GM11168 (cell line): ENCODE results near the gene SLC17A1.
"Not testable (repeated sequence)": the region's sequence is repeated elsewhere in the genome, so short reads cannot be mapped to it uniquely, and the experiment has no call there.

Source experiments
- in situ Hi-C: fragments of 300-500 bp; cut with MboI; formaldehyde crosslinking; loops from one replicate; pipeline ENCODE4 v1.12.0; 2022; ENCODE audit warnings: low sequenced_read_pairs; ENCODE audit not compliant: unreplicated experiment

SLC17A1 gene

DNA sequence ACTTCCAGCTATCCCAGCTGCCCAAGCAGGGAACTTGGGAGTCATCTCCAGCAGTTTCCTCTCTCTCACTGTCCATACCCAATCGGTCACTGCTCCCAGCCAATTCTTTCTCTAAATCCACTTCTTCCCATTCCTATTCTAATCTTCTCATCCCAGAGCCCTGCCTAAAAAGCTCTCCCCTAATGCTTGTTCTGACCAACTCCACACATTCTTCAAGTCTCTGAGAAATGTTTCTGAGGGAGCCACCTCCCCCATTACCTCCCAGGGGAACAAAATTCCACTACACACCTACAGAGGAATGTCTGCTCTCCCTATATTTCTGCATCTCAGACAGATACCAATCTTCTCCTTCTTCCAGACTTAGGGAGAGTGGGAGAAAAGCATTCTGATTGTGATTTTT is 63.3 kb downstream of the SLC17A1 start:
- in situ Hi-C loops, result no loop called here

DNA sequence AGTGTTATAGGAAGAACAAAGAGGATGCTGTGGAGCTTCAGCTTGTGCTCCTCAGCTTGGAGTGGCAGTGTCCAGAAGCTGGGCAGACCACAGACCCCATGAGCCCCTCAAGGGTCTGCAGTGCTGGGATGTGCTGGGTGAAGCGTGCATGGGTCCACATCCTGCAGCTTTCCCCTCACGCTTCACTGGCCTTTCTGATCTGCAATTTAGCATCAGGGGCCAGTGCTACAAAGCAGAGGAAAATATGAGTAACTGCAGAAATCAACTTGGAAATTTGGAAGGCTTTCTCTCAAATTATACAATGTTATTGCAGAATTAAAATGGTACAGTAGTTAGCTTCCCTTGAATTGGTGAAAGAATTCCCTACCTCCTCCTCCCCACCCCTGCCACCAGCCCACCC is 67.2 kb downstream of the SLC17A1 start:
- in situ Hi-C loops, result no loop called here

DNA sequence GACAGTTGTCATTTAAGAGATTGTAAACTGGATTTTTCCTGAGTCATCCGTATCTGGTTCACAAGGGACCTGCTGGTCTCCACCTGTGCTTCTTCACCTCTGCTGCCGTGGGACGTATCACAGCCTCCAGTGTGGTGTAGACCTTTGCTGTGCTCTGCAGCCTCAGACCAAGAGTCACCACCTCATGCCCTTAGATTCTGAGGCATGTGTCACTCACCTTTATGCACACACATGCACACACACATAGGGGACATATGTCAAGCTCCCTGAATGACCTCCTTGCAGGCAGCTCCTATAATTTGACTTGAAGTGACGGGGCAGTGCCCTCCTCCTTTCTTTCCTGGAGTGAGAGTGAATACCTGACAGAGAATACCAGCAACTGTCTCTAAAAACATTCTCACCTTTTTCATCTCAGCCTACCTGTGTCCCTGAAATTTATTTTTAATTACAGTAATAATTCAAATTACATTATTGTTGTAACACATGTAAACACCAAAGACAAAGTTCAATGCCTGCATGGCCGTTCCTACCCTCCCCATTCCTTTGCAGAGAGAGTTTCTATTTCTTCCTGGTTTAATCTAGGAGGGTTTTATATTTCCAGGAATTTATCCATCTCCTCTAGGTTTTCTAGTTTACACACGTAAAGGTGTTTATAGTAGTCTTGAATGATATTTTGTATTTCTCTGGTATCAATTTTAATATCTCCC is 73.8 kb downstream of the SLC17A1 start:
- in situ Hi-C loops, result no loop called here

DNA sequence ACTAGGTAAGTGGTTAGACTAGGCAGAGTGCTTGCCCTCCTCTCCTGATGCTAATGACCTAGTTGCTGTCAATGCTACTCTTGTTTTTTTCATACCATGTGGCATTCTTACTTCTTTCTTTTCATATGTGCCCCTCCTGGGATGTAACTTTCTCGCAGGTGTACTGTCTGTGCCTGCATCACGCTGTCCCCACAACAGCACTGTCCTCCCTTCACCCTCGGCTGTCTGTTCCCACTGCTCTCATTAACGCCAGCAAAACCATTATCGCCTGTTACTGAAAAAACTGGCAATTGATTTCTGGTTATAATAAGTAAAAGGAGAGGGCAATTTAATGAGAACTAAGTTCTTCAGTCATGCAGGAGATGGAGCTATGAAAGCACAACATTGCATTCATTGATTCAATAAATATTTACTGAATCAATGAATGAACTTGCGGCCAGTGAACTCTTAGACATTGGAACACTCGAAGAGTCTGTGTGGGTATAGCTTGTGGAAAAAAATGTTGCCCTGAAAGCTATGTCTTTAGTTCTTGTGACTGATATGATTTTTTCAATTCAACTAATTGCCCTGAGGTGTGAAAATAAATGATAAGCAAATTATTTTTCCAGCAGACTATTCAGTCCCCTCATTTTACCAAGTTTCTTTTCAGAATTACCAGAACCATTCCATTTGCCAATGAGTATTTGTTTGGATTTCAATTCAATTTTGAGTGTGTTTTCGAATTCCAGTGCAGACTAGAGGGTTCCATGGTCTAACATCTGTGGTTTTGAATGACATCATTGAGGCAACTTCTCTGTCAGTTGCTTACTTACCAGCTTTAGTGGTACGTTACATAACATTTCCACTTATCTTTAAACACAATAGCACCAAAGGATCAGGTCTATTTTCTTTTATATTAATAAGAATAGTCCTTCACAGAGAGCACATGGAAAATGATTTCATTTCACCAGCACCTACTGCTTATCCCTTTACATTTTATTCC is 75.2 kb downstream of the SLC17A1 start:
- in situ Hi-C loops, result no loop called here

DNA sequence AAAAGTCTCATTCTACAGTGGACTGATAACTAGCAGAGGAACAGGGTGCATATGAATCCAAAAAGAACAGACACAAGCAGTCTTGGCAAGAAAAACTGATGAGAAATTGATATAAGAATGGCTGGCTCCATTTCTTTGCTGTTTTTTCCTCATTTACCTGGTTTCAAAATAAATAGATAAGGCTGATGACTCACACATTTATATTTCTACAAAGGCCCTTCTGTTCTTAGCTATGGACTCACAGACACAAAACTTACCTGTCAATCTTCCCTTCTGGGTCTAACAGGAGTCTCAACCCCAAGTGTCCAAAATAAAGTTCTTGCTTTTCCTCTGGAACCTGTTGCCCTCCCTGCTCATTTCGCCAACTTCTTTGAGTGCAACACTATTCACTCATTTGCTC is 76.4 kb downstream of the SLC17A1 start:
- in situ Hi-C loops, result no loop called here

DNA sequence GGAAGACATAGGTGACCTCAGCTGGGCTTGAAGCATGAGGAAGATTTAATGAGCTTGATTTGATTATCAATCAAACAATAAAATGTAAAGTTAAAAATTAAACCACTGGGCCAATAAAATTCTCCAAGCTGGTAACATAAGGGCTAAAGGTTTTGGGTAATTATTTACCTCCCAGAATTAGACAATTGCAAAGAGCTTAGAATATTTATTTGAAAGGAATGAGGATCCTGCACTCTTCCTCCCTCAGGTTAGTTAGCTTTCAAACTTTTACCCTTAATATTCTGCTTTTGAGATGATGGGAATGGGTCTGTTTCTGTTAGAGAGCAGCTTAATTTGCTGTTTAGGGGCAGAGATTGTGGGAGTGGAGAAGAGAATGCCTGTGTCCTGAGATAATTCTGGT is 77.3 kb downstream of the SLC17A1 start, which contains the start of gene SLC17A4:
SLC17A4 (plus strand) TSS at position 208 of the 400 bp plus-strand sequence. CDS start 7,221 bp downstream, outside the sequence.
- in situ Hi-C loops, result no loop called here

DNA sequence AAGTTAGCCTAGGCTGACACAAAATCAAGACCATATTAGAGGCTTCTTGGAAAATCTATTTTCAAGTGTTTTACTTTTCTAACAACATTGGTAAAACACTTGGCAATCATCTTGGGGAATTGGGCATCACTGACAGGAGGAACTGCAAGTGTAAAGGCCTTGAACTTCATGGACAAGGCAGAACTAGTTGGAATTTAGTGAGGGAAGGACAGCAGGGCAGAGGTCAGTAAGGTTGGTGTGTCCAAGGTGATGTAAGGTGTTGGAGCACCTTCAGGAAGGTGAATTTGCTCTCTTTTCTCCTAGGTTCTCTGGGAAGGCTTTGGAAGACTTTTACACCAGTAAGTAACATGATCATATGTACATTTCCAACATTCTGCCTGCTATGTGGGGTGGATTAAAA is 78.8 kb downstream of the SLC17A1 start:
- in situ Hi-C loops, result no loop called here

DNA sequence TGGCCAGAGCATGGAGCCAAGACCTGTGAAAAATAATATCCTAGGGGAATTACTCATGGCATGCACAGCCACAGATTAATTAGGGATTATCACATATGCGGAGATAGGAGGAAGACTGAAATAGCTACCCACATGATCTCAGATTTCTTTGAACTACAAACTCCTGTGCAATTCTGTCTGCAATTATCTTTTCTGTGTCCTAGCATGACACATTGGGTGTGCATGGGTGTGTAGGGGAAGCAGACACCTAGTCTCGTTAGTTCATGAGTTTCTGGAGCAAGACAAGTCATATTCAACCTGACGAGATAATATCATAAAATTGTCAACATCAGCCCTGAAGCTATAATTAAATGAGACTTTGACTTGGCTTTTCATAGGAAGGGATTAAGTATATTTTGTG is 80.9 kb downstream of the SLC17A1 start:
- in situ Hi-C loops, result no loop called here

DNA sequence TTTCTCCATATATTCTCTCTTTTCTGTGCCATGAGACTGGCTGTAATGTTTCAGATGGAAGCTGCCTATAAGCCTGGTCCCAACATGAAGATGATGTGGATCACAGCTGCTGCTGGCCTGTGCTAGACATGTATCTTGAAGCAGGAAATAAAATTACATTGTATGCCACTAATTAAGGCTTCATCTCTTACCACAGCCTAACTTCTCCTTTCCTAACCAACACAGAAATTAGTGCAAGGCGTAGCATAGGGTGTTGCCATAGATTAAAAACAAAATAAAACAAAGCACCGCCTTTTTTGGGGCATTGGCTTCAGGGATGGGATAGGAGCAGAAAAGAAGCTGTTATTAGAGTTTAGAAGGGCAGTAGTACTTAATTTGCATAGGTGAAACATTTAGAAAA is 82.0 kb downstream of the SLC17A1 start:
- in situ Hi-C loops, result no loop called here

DNA sequence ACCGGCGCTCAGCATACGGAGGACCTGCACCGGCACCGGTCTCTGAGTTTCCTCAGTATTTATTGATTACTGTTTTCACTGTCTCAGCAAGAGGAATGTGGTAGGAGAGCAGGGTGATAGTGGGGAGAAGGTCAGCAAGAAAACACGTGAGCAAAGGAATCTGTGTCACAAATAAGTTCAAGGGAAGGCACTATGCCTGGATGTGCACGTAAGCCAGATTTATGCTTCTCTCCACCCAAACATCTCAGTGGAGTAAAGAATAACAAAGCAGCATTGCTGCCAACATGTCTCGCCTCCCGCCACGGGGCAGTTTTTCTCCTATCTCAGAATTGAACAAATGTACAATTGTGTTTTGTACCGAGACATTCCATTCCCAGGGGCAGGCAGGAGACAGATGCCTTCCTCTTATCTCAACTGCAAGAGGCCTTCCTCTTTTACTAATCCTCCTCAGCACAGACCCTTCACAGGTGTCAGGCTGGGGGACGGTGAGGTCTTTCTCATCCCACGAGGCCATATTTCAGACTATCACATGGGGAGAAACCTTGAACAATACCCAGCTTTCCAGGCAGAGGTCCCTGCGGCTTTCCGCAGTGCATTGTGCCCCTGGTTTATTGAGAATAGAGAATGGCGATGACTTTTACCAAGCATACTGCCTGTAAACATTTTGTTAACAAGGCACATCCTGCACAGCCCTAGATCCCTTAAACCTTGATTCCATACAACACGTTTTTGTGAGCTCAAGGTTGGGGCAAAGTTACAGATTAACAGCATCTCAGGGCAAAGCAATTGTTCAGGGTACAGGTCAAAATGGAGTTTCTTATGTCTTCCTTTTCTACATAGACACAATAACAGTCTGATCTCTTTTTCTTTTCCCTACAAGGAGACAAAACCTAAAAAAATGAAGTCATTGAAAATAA is 83.0 kb downstream of the SLC17A1 start:
- in situ Hi-C loops, result not testable (repeated sequence)

DNA sequence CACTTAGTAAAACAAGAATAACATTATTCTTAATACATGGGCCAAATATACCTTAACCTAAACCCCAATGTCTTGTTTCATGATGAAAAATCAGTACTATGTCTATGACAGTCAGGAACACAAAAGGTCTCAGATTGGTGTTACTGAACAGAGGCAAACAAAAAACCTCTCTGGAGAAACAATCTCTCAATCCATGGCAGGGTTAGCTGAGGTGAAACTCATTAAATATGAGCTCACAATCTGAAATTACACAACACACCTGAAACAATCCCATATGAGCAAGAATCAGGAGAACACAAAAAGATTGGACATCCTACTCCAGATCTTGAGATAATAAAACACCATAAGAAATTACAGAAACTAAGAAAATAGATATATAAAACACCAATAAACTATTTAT is 83.8 kb downstream of the SLC17A1 start:
- in situ Hi-C loops, result no loop called here

DNA sequence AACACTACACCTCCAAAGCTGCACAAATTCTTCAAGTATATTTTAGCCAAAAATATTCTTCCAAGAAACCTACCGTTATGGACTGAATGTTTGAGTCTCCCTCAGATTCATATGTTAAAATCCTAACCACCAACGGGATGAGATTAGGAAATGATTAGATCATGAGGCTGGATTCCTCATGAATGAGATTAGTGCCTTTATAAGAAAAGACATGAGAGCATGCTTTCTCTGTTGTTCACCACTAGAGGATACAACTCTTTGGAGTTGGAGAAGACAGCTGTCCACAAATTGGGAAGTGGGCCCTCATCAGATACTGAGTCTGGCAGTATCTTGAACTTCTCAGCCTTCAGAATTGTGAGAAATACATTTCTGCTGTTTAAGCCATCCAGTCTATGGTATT is 84.4 kb downstream of the SLC17A1 start:
- in situ Hi-C loops, result no loop called here

DNA sequence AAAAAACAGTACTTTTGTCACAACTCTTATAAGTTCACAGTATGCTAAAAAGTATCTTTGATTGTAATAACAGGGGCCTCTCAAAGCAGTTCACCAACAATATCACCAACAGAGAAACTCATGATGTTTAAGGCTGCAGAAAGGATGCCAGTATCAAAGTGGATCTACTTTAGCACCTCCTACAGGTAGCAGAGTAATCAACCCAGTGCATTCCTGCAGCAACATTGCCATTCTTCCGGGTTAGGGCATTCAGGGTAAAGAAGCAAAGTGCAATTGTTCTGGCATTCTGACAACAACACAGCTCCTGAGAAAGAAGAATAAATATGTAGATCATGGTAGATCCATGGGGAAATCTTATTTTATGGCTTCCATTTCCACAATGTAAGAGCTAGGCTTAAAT is 84.9 kb downstream of the SLC17A1 start:
- in situ Hi-C loops, result no loop called here

DNA sequence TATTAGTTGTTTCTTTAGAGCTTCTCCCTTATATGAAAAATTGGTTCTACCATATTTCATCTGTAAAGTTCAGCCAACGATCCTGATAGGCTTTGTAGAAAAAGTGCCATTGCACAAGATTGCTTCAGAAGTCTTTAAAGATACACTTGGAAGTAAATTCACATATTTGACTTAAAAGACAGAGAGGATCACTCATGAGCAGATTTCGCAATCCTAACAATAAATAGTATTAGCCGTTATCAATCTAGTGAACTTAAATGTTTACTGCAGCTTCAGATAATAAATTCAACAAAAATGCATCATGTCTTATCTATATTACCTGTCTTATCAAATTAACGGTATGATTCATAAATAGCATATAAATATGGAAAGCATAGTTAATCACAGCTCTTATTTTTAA is 86.0 kb downstream of the SLC17A1 start:
- in situ Hi-C loops, result no loop called here

DNA sequence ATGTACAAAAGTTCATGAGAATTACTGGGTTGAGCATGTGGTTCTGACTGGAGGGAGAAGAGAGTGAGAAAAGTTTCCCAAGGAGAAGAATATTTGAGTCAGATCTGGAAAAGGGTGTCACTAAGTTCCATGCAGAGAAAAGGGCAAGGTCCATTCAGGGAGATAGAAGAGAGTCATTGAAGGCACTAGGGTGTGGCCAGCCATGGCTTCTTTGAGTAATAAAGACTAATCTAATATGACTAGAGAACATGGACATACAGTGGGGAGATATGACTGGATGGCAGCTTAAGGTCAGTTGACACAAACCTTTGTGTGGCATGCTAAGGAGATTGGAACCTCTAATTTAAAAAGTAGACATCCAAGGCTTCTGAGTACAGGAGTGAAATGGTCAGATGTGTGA is 88.0 kb downstream of the SLC17A1 start:
- in situ Hi-C loops, result no loop called here

DNA sequence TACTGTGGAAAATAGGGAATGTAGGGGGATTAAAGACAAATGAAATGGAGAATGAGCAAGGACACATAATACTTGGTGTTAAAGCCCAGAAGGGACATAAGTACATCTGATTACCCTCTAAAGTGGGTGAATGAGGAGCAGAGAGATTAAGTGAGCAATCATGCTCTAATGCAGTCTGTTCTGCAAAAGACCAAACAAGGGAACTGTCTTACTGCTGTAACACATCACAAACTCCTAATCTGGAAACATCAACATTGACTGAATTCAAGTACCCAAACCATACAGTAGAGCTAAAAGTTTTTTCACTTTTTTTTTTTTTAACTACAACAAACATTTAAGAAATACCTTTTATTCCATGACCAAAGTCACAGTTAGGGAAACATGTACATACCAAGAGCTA is 96.6 kb downstream of the SLC17A1 start:
- in situ Hi-C loops, result no loop called here
